Raji (cell line): ENCODE data around the gene PTPA.

Experiments
- POLR2A ChIP-seq: IDR thresholded peaks from 2 replicates; pipeline ENCODE4 v1.6.1; 2011; ENCODE audit warnings: low read depth, low read length, control low read depth; ENCODE audit not compliant: insufficient read depth

PTPA gene

GRCh38 chr9:129110740-129111527 lies at the start of gene PTPA, which contains the start of gene CRAT:
TSS of gene PTPA (plus strand) at chr9:129111415. CDS start at chr9:129111601, 186 bp downstream.
TSS of gene CRAT (minus strand) at chr9:129110793. CDS start at chr9:129110509, 284 bp downstream.
- peak; percentile 99 for TF ChIP-seq POLR2A

- no peak for TF ChIP-seq POLR2A
These were observed 48.2 kb upstream of the PTPA start for GRCh38 chr9:129063061-129063460.

GRCh38 chr9:129064499-129064908 lies 46.7 kb upstream of the PTPA start:
- TF ChIP-seq POLR2A, result no peak

- TF ChIP-seq POLR2A, result no peak
These were observed 43.1 kb upstream of the PTPA start for GRCh38 chr9:129068110-129068509.

GRCh38 chr9:129068990-129069861 lies 42.0 kb upstream of the PTPA start:
- TF ChIP-seq POLR2A, result no peak

GRCh38 chr9:129069862-129070641 lies 41.2 kb upstream of the PTPA start:
- no peak for TF ChIP-seq POLR2A

- no peak for TF ChIP-seq POLR2A
These were observed 40.3 kb upstream of the PTPA start for GRCh38 chr9:129070696-129071525.

GRCh38 chr9:129071526-129072126 lies 39.6 kb upstream of the PTPA start:
- no peak for TF ChIP-seq POLR2A

GRCh38 chr9:129072171-129072570 lies 39.0 kb upstream of the PTPA start:
- no peak for TF ChIP-seq POLR2A

- TF ChIP-seq POLR2A, result no peak
These were observed 37.8 kb upstream of the PTPA start for GRCh38 chr9:129073404-129073803.

GRCh38 chr9:129074106-129074505 lies 37.1 kb upstream of the PTPA start:
- no peak for TF ChIP-seq POLR2A

- TF ChIP-seq POLR2A, result no peak
These were observed 35.1 kb upstream of the PTPA start for GRCh38 chr9:129075996-129076639.

GRCh38 chr9:129076640-129077037 lies 34.6 kb upstream of the PTPA start:
- no peak for TF ChIP-seq POLR2A
